CD4-positive, alpha-beta T cell treated with Interleukin-21 for 1 hour (primary cell): ENCODE measurements around the gene MCCD1.

Experiments
- DNase-seq: peaks from one replicate; pipeline ENCODE4 v3.0.0-alpha.2; 2020

Gene MCCD1

DNA sequence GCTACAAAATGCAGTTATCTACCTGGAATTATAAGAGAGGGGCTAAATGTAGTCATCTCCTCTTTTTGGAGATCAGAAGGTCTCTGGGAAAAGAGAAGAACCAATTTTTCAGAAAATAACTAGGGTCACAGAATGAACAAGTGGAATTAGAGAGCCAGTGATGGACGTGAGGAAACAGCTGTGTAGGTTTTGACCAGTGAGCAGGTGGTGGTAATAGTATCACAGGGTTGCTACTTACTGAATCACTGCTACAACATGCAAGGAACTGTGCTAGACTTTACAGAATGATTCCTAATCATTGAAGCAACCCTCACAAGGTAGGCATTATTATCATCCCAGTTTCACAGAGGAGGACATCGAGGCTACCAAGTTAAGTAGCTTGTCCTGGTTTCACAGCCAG is 15.9 kb downstream of the MCCD1 start:
- DNase-seq, result no peak

DNA sequence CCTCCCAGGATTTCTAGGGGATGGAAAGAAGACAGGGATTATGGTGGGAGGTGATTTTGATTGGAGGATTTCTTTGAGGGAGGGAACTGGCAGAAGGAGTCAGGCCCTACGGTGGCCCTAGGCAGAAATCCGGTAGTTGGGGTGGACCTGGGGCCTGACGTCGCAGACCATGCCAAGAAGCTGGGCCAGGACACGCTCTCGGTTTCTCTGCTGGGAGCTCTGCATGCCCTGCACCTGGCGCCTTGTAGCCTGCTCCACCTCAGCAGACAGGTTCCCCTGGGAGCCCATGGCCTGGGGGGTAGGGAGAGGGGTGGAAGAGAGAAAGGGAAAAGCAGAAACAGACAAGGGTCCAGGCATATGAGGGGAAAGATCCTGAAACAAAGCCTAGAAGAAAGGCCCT is 16.5 kb downstream of the MCCD1 start:
- no peak for DNase-seq

DNA sequence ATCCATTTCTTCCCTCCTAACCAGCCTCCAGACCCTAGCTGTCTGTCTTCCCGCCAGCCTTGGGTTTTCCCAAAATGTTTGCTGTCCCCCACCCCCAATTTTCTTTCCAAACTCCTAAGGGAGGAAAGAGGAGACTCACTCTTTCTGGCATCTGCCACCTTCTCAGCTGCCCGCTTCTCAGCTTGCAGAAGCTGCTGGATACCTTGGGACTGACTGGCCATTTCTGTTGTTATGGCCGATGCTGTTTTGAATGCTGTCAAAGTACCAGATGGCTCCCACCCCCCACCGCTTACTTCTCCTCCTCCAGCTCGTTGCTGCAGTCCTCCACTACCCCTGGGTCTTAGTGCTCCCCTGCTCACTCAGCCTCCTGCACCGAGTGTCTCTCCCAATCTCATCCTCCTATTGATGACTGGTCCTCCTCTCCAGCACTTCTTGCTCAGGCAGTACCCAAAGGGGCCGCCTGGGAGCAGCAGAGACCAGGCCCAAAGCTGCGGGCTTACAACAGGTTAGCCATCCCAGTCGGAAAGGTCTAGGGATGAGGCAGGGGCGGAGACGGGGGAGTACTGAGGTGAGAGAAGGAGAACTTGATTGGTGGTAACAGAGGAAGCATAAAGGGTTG is 17.7 kb downstream of the MCCD1 start, which contains the start of gene ATP6V1G2:
Gene ATP6V1G2, minus strand, starts transcription at position 270 of the 619 bp plus-strand sequence. Its CDS starts 49 bp downstream, at position 221.
- DNase-seq, result peak; percentile 88

DNA sequence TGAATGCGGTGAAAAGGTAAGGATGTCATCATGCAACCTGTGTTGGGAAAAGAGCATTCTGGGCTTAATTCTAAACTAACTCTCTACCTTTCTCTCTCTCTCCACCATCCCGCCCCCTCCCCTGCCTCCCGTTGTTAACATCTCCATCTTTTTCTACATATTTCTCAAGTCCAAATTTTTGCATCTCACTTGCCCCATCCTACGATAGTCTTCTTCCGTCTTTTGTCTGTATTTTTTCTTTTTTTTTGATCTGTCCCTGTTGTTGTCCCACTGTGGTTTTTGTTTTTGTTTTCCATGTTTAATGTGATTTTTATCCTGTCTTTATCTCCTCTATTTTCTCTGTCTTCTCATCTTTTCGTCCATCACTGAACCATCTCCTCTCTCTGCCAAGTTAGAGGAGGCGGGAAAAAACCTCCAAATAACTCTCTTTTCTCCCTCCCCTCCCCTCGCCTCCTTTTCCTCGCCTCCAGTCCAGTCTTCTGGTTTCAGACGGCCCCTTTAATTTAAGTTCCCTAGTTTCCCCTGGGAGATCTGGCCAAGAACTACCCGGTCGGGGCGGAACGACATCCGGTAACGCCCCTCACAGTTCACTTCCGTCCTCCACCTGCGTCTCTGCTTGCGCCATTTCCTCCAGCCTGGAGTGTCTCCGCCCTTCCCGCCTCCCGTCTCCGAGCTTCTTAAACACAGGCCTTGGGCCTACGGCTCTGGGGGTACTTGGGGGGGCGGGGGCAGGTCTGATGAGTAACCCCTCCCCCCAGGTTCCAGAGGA is 18.4 kb downstream of the MCCD1 start, which contains the start of gene NFKBIL1:
Gene NFKBIL1, plus strand, starts transcription at position 651 of the 769 bp plus-strand sequence. Its CDS starts 87 bp downstream, at position 738.
- DNase-seq, result peak; percentile 93

GRCh38 chr6:31547727-31548543 is 19.2 kb downstream of the MCCD1 start:
- DNase-seq, result no peak

DNA sequence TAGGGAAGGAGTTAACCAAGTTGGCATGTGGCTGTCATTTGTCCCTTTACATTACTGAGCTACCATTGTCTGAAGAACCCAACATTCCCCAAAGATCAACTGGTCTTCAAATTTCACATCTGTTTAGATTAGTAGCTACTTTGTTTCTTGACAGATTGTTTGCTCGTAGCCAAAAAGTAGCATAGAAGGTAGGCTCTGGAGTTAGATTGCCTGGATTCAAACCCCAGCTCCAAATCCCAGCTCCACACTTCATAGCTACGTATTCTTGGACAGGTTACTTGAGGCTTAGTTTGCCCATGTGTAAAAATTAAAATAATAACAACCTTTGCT is 19.7 kb downstream of the MCCD1 start:
- DNase-seq, result no peak

GRCh38 chr6:31551371-31551770 is 22.6 kb downstream of the MCCD1 start:
- DNase-seq, result peak; percentile 80

- DNase-seq, result peak; percentile 29
Observed at GRCh38 chr6:31556307-31556706, 27.5 kb downstream of the MCCD1 start.

- DNase-seq, result no peak
Observed at GRCh38 chr6:31557443-31558317, 28.9 kb downstream of the MCCD1 start.

- DNase-seq, result no peak
Observed at GRCh38 chr6:31558318-31558625, 29.5 kb downstream of the MCCD1 start.

DNA sequence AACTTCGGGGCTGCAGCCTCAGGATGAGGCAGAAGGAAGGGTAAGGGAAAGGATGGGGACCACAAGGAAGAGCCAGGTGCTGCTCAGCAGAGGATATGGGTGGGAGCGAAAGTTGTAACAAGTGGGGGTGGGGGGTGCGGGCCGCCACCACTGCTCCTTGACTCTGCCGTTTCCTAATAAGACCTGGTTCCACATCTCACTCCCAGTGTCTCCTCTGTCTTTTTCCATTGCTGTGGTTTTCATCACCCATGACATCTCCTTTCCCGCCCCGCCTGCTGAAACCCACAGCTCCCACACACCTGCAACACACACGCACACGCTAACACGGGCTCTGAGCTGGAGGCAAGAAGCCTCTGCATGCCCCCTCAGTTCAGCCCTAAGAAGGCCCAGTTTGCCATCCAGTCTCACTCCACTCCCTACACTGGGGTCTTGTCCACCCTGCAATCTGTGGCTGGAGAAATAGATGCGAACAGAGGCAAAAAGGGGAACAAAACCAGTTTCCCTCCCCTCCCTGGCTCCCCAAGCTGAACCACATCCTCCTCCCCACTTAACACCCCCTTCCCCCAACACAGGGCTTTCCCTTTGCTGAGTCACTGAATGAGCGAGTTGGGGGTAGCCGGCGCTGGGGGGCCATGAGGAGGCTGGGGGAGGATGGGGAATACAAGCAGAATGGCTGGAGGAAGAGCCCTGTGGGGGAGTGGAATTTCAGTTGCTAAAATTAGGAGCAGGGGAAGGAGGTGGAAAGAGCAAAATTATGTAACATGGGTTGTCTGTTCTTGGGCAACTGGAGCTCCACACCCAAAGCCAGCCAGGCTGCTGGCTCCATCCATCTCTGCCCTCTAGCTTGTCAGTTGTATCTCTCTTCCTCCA is 30.1 kb downstream of the MCCD1 start:
- peak; percentile 74 for DNase-seq

- DNase-seq, result no peak
Observed at GRCh38 chr6:31559606-31559957, 30.8 kb downstream of the MCCD1 start.

GRCh38 chr6:31559958-31560696 is 31.4 kb downstream of the MCCD1 start:
- DNase-seq, result peak; percentile 65

DNA sequence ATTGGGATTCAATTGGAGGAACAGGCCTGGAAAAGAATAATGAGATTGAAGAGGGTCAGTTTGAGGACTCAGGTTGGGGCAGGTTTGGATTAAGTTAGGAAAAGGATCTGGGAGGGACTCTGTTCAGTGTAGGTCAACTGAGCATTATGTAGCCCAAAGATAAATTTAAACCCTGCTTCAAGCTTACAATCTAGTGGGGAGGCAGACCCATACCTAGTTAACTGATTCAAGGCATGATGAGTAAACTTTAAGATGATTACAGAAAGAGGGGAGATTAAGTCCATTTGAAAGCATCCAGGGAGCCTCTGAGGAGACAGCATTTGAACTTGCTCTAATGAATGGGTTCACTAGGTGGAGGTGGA is 31.9 kb downstream of the MCCD1 start:
- DNase-seq, result no peak

DNA sequence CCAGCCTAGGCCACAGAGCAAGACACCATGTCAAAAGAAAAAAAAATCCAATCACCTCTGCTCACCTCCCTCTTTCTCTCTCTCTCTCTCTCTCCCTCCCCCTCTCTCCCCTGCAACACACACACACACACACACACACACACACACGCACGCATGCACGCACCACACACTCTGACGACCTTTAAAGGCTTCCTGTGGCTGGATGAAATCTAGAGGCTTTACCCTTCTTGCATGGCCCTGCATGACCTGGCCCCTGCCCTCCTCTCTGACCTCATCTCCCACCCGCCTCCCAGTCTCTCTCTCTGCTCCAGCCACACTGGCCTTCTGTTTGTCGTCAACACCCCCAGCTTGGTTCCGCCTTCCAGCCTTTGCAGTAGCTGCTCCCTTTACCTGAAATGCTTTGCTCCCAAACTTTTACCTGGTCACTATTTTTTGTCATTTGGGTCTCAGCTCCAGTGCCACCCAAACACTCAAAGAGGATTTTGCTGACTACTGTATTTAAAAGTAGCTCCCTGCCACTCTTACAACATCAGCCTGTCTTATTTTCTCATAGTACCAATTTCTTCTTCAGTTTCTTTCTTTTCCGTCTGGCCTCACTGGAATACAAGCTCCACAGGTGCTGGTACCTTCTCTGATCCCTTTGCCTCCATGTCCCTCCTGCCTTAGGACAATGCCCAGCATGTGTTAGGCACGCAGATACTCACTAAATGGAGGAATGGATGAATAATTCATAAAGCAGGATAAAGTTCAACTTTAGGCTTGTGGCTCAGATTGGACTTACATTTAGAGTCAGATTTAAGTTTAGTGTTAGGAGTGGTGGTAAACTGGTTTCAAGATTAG is 39.0 kb downstream of the MCCD1 start:
- peak; percentile 55 for DNase-seq

DNA sequence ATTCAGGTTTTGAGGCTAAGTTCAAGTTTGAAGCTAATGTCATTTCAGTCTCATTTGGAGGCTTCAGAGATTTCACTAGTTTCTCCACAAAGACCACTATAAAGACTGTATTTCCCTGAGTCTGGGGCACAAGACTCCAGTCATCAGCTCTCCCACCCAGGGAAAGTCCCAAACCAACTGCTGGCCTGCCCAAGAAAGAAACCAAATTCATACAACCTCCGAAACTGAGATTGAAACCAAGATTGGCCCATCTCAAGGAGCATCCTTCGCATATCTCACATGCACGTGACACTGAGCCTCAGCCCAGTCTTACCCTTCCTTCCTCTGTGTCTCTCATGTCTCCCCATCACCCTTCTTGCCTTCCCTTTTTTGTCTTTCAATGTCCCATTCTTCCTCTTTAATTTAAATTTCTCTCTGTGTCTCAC is 39.8 kb downstream of the MCCD1 start:
- DNase-seq, result peak; percentile 89

GRCh38 chr6:31569861-31570536 is 41.2 kb downstream of the MCCD1 start:
- DNase-seq, result no peak

DNA sequence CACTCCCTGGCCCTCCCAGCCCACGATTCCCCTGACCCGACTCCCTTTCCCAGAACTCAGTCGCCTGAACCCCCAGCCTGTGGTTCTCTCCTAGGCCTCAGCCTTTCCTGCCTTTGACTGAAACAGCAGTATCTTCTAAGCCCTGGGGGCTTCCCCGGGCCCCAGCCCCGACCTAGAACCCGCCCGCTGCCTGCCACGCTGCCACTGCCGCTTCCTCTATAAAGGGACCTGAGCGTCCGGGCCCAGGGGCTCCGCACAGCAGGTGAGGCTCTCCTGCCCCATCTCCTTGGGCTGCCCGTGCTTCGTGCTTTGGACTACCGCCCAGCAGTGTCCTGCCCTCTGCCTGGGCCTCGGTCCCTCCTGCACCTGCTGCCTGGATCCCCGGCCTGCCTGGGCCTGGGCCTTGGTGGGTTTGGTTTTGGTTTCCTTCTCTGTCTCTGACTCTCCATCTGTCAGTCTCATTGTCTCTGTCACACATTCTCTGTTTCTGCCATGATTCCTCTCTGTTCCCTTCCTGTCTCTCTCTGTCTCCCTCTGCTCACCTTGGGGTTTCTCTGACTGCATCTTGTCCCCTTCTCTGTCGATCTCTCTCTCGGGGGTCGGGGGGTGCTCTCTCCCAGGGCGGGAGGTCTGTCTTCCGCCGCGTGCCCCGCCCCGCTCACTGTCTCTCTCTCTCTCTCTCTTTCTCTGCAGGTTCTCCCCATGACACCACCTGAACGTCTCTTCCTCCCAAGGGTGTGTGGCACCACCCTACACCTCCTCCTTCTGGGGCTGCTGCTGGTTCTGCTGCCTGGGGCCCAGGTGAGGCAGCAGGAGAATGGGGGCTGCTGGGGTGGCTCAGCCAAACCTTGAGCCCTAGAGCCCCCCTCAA is 43.5 kb downstream of the MCCD1 start, which contains the start of gene LTA:
Gene LTA, plus strand, starts transcription at position 249 of the 871 bp plus-strand sequence. Its CDS starts 454 bp downstream, at position 703.
- peak; percentile 83 for DNase-seq
